ENCODE data around the gene EFCAB6.

DNA sequence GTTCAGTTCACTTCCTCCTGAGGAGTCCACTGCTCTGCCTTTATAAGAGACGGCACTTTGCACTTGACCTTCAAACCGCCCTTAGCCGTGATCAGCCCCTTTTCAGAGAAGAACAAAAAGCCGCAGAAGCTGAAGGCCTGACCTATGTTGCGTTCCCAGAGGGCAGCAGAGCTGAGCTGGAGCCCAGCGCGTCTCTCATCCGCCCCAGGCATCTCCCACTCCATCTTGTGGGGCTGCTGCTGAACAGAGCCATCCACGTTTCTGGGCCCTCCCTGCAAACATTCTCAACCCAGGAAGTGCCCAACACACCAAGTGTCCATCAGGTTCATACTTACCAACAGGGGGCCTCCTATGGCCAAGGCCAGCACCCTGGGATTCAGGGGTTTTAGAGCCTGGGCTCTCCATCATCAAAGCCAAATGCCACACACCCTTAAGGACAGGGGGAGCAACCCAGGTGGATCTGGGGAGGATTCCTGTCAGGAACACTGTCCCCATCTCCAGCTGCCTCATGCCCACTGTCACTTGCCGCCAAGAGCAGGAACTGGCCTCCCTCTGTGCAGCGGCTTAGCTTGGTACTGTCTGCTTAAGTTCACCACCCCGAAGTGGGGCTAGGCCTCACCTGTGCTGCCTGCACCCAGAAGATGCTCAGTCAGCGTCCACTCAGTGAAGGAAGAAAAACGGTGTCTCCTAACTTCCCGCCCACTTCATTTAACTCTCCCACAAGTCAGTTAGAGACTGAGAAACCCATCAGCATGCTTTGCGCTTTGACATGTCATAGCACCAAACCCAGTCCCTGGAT is 16.0 kb upstream of the EFCAB6 start:
- TF ChIP-seq EP300 (IDR thresholded peaks at IDR 0.05; ENCODE audit: low read depth in 2 of 2, low read length in 2 of 2) (no peak), EP300 (CRISPR knock-in tag; IDR thresholded peaks at IDR 0.05; ENCODE audit: borderline replicate concordance) (no peak), JUND (CRISPR knock-in tag; IDR thresholded peaks at IDR 0.05) (no peak), ZNF567 (CRISPR knock-in tag; IDR thresholded peaks at IDR 0.05; ENCODE audit: borderline replicate concordance) (no peak), EZH2 (conservative IDR thresholded peaks at IDR 0.05; ENCODE audit: low read depth, low read length) (no peak), MBD4 (IDR thresholded peaks at IDR 0.05; ENCODE audit: borderline replicate concordance, low read length) (no peak), ZNF138 (CRISPR knock-in tag; IDR thresholded peaks at IDR 0.05; ENCODE audit: low read depth) (no peak), FOXA1 (IDR thresholded peaks at IDR 0.05) (no peak), FOXA1 (CRISPR knock-in tag; IDR thresholded peaks at IDR 0.05) (no peak), CBFB (CRISPR knock-in tag; IDR thresholded peaks at IDR 0.05) (no peak), MAZ (IDR thresholded peaks at IDR 0.05; ENCODE audit: borderline replicate concordance, low read depth, low read length) (no peak), MAZ (CRISPR knock-in tag; IDR thresholded peaks at IDR 0.05; ENCODE audit: low read depth) (no peak), TAF1 (CRISPR knock-in tag; IDR thresholded peaks at IDR 0.05) (no peak)
- TF ChIP-seq, protein P1, sequence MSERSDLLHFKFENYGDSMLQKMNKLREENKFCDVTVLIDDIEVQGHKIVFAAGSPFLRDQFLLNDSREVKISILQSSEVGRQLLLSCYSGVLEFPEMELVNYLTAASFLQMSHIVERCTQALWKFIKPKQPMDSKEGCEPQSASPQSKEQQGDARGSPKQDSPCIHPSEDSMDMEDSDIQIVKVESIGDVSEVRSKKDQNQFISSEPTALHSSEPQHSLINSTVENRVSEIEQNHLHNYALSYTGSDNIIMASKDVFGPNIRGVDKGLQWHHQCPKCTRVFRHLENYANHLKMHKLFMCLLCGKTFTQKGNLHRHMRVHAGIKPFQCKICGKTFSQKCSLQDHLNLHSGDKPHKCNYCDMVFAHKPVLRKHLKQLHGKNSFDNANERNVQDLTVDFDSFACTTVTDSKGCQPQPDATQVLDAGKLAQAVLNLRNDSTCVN (CRISPR knock-in tag; IDR thresholded peaks at IDR 0.05; ENCODE audit: borderline replicate concordance), result no peak
- TF ChIP-seq, protein P2, sequence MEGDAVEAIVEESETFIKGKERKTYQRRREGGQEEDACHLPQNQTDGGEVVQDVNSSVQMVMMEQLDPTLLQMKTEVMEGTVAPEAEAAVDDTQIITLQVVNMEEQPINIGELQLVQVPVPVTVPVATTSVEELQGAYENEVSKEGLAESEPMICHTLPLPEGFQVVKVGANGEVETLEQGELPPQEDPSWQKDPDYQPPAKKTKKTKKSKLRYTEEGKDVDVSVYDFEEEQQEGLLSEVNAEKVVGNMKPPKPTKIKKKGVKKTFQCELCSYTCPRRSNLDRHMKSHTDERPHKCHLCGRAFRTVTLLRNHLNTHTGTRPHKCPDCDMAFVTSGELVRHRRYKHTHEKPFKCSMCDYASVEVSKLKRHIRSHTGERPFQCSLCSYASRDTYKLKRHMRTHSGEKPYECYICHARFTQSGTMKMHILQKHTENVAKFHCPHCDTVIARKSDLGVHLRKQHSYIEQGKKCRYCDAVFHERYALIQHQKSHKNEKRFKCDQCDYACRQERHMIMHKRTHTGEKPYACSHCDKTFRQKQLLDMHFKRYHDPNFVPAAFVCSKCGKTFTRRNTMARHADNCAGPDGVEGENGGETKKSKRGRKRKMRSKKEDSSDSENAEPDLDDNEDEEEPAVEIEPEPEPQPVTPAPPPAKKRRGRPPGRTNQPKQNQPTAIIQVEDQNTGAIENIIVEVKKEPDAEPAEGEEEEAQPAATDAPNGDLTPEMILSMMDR (CRISPR knock-in tag; IDR thresholded peaks at IDR 0.05), result 0 out of 2 replicates have a peak, but pooled peaks have one; percentile 6

Data from HepG2 (cell line).